Left ventricle myocardium inferior (tissue), 1 donor: ENCODE measurements around the gene WNT7A. TPM values are rescaled to one million over a fixed set of nuclear protein-coding genes. Genes with fewer than 3 reads are reported as not detected.

Experiments used
- DNase-seq: peaks from one replicate; pipeline ENCODE4 v3.0.0-alpha.2; 2020
- H3K27ac ChIP-seq: fragments of 200-600 bp; replicated peaks from 2 replicates; pipeline ENCODE4 v1.8.0; 2021
- H3K27me3 ChIP-seq: fragments of 200-600 bp; 2 replicates; pipeline ENCODE4 v1.8.0; 2021; ENCODE audit warnings: low read depth
- H3K36me3 ChIP-seq: fragments of 200-600 bp; 2 replicates; pipeline ENCODE4 v1.8.0; 2021
- H3K4me1 ChIP-seq: fragments of 200-600 bp; 2 replicates; pipeline ENCODE4 v1.8.0; 2021
- H3K4me3 ChIP-seq: fragments of 200-600 bp; 2 replicates; pipeline ENCODE4 v1.8.0; 2021; ENCODE audit warnings: mild to moderate bottlenecking, moderate library complexity
- H3K9me3 ChIP-seq: fragments of 200-600 bp; replicated peaks from 2 replicates; pipeline ENCODE4 v1.8.0; 2021
- CTCF ChIP-seq: fragments of 200-600 bp; IDR thresholded peaks from 2 replicates; pipeline ENCODE4 v1.8.0; 2021; ENCODE audit warnings: antibody characterized with exemption, mild to moderate bottlenecking, borderline replicate concordance
- intact Hi-C: fragments of 100-400 bp; cut with micrococcal nuclease; formaldehyde crosslinking; loops from one replicate; pipeline ENCODE4 v1.11.0; 2022
- total RNA-seq: library from RNA; stranded (reverse); fragmentation: NEBNext Ultra II Directional; extraction: Animal tissue kit (Norgen Biotek cat#: 25700); gene quantifications from one replicate; pipeline ENCODE4 v1.2.1, GENCODE V29; 2021
- donor health status: DM: no; HTN: yes; CAD: no; lungs with severe emphysema.

WNT7A gene
- total RNA-seq, 1 donor from 2014 or later: not detected

GRCh38 chr3:13845806-13846205, 34.1 kb downstream of the WNT7A start:
- Histone ChIP-seq H3K27ac (no peak overlapping the region), H3K36me3 (no peaks in the 10 kb centered on the region), H3K27me3 (peaks cover 97% of the 10 kb centered on the region), H3K4me1 (no peaks in the 10 kb centered on the region), H3K9me3 (no peaks in the 10 kb centered on the region), H3K4me3 (no peak overlapping the region)
- intact Hi-C loops: no loop called here
- DNase-seq: no peak
- no peak for TF ChIP-seq CTCF

- intact Hi-C loops: no loop called here
Measured at GRCh38 chr3:13844911-13845310, 35.0 kb downstream of the WNT7A start.

GRCh38 chr3:13844286-13844685, 35.6 kb downstream of the WNT7A start:
- no peaks in the 10 kb centered on the region for H3K36me3 ChIP-seq
- H3K27me3 ChIP-seq: peaks cover 90% of the 10 kb centered on the region
- intact Hi-C loops: no loop called here
- no peak for TF ChIP-seq CTCF
- no peak for DNase-seq
- H3K4me1 ChIP-seq: no peaks in the 10 kb centered on the region
- no peak overlapping the region for H3K4me3 ChIP-seq
- no peak overlapping the region for H3K27ac ChIP-seq
- H3K9me3 ChIP-seq: no peaks in the 10 kb centered on the region

More at GRCh38 chr3:13844911-13845310, 35.0 kb downstream of the WNT7A start:
- H3K36me3 ChIP-seq: no peaks in the 10 kb centered on the region
- no peaks in the 10 kb centered on the region for H3K4me1 ChIP-seq
- H3K4me3 ChIP-seq: no peak overlapping the region
- DNase-seq: no peak
- H3K27ac ChIP-seq: no peak overlapping the region
- TF ChIP-seq CTCF: no peak
- H3K9me3 ChIP-seq: no peaks in the 10 kb centered on the region
- H3K27me3 ChIP-seq: peaks cover 94% of the 10 kb centered on the region

- Histone ChIP-seq H3K27ac (no peak overlapping the region), H3K9me3 (no peaks in the 10 kb centered on the region), H3K4me3 (no peak overlapping the region), H3K36me3 (no peaks in the 10 kb centered on the region), H3K27me3 (peaks cover 90% of the 10 kb centered on the region), H3K4me1 (no peaks in the 10 kb centered on the region)
- intact Hi-C loops: no loop called here
- no peak for TF ChIP-seq CTCF
- DNase-seq: no peak
Measured at GRCh38 chr3:13843351-13843750, 36.5 kb downstream of the WNT7A start.

GRCh38 chr3:13842226-13842625, 37.6 kb downstream of the WNT7A start:
- H3K27me3 ChIP-seq: peaks cover 92% of the 10 kb centered on the region
- TF ChIP-seq CTCF: no peak

GRCh38 chr3:13841826-13842225, 38.0 kb downstream of the WNT7A start:
- Histone ChIP-seq H3K4me3 (no peak overlapping the region), H3K9me3 (no peaks in the 10 kb centered on the region), H3K36me3 (no peaks in the 10 kb centered on the region), H3K27me3 (peaks cover 92% of the 10 kb centered on the region), H3K4me1 (no peaks in the 10 kb centered on the region), H3K27ac (no peak overlapping the region)
- no peak for TF ChIP-seq CTCF
- no peak for DNase-seq
- intact Hi-C loops: no loop called here

More at GRCh38 chr3:13842226-13842625, 37.6 kb downstream of the WNT7A start:
- Histone ChIP-seq H3K9me3 (no peaks in the 10 kb centered on the region), H3K4me1 (no peaks in the 10 kb centered on the region), H3K4me3 (no peak overlapping the region), H3K36me3 (no peaks in the 10 kb centered on the region), H3K27ac (no peak overlapping the region)
- intact Hi-C loops: no loop called here
- no peak for DNase-seq
